ENCODE results near the gene ADARB1.

DNA sequence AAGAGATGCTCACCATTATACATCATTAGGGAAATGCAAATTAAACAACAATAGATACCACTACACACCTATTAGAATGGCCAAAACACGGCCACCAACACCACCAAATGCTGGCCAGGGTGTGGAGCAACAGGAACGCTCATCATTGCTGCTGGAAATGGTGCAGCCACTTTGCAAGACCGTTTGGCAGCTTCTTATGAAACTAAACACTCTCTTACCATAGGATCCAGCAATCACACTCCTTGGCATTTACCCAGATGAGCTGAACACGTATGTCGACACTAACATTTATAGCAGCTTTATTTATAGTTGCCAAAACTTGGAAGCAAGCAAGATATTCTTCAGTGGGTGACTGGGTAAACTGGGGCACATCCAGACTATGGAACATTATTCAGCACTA is 28.9 kb upstream of the ADARB1 start:
- TF ChIP-seq, protein P1, sequence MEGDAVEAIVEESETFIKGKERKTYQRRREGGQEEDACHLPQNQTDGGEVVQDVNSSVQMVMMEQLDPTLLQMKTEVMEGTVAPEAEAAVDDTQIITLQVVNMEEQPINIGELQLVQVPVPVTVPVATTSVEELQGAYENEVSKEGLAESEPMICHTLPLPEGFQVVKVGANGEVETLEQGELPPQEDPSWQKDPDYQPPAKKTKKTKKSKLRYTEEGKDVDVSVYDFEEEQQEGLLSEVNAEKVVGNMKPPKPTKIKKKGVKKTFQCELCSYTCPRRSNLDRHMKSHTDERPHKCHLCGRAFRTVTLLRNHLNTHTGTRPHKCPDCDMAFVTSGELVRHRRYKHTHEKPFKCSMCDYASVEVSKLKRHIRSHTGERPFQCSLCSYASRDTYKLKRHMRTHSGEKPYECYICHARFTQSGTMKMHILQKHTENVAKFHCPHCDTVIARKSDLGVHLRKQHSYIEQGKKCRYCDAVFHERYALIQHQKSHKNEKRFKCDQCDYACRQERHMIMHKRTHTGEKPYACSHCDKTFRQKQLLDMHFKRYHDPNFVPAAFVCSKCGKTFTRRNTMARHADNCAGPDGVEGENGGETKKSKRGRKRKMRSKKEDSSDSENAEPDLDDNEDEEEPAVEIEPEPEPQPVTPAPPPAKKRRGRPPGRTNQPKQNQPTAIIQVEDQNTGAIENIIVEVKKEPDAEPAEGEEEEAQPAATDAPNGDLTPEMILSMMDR (conservative IDR thresholded peaks at IDR 0.05; ENCODE audit: low read depth, low read length) = no peak
- TF ChIP-seq RAD21 (IDR thresholded peaks at IDR 0.05; ENCODE audit: low read length) = no peak
- TF ChIP-seq POLR2A (IDR thresholded peaks at IDR 0.05; ENCODE audit: low read depth, low read length) = no peak
- no peak for TF ChIP-seq RFX5 (IDR thresholded peaks at IDR 0.05; ENCODE audit: low read depth, low read length)
- TF ChIP-seq RCOR1 (IDR thresholded peaks at IDR 0.05; ENCODE audit: insufficient replicate concordance, low read length) = no peak
- TF ChIP-seq BHLHE40 (IDR thresholded peaks at IDR 0.05; ENCODE audit: low read depth, low read length) = no peak
- TF ChIP-seq MAFK (IDR thresholded peaks at IDR 0.05; ENCODE audit: low read depth, low read length) = no peak

Measured in IMR-90 (cell line).